HEK293 (cell line): Measurements from ENCODE around the gene CLEC16A.

Experiments used
- CTCF ChIA-PET: fragments of 350-600 bp; formaldehyde crosslinking; extraction: SDS; loops from one replicate; lab custom pipeline; 2021; ENCODE audit warnings: antibody characterized with exemption; lab: Yijun Ruan, JAX
- POLR2A ChIA-PET: fragments of 300-600 bp; formaldehyde crosslinking; extraction: SDS; loops from one replicate; lab custom pipeline; 2020; ENCODE audit warnings: antibody characterized with exemption, inconsistent platforms; lab: Yijun Ruan, JAX
- H3K27ac ChIP-seq: fragments of 200-500 bp; sonication (Bioruptor generic); 2 replicates; pipeline ENCODE4 v1.5.1; 2014; ENCODE audit warnings: low read depth, low read length, control low read depth, inconsistent platforms; ENCODE audit errors: extremely low read depth
- H3K36me3 ChIP-seq, 2 experiments: fragments of 200-500 bp in 1 of 2; sonication (Bioruptor generic) in 1 of 2; 1 replicate in 1 of 2; 2 replicates in 1 of 2; pipeline ENCODE4 v1.5.1; 2014 to 2017; ENCODE audit warnings: inconsistent platforms in 2 of 2, low read length in 2 of 2; ENCODE audit not compliant: control insufficient read depth in 2 of 2, insufficient read depth in 1 of 2
- H3K4me1 ChIP-seq: fragments of 200-500 bp; sonication (Bioruptor generic); 2 replicates; pipeline ENCODE4 v1.5.1; 2014; ENCODE audit warnings: mild to moderate bottlenecking, low read length, inconsistent platforms; ENCODE audit not compliant: control insufficient read depth, insufficient read depth
- H3K4me3 ChIP-seq: 2 replicates; pipeline ENCODE4 v1.5.1; 2011; ENCODE audit warnings: low read depth, mild to moderate bottlenecking, control low read depth, low read length, moderate library complexity
- H3K9me3 ChIP-seq: fragments of 200-500 bp; sonication (Bioruptor generic); 2 replicates; pipeline ENCODE4 v1.5.1; 2014; ENCODE audit warnings: low read depth, low read length, inconsistent platforms; ENCODE audit not compliant: control insufficient read depth, insufficient read depth
- BCL11A ChIP-seq: fragments of 450-650 bp; formaldehyde crosslinking; IDR thresholded peaks from 2 replicates; pipeline ENCODE4 v1.5.1; 2016; ENCODE audit warnings: low read depth, missing biosample characterization, missing genetic modification characterization
- KLF1 ChIP-seq: fragments of 450-650 bp; formaldehyde crosslinking; IDR thresholded peaks from 2 replicates; pipeline ENCODE4 v1.5.1; 2016; ENCODE audit warnings: missing biosample characterization, missing genetic modification characterization
- KLF17 ChIP-seq: fragments of 450-650 bp; formaldehyde crosslinking; IDR thresholded peaks from 2 replicates; pipeline ENCODE4 v1.5.1; 2016; ENCODE audit warnings: missing biosample characterization, missing genetic modification characterization
- MEIS1 ChIP-seq: sonication (generic); formaldehyde crosslinking; IDR thresholded peaks from 2 replicates; pipeline ENCODE4 v1.8.1; 2022; ENCODE audit warnings: missing genetic modification reagents, mild to moderate bottlenecking, borderline replicate concordance
- OSR2 ChIP-seq: fragments of 450-650 bp; formaldehyde crosslinking; IDR thresholded peaks from 2 replicates; pipeline ENCODE4 v1.5.1; 2016; ENCODE audit warnings: missing biosample characterization, missing genetic modification characterization
- PRDM4 ChIP-seq: fragments of 450-650 bp; formaldehyde crosslinking; IDR thresholded peaks from 2 replicates; pipeline ENCODE4 v1.5.1; 2017; ENCODE audit warnings: missing biosample characterization, missing genetic modification characterization
- SP7 ChIP-seq: fragments of 450-650 bp; formaldehyde crosslinking; IDR thresholded peaks from 2 replicates; pipeline ENCODE4 v1.5.1; 2016; ENCODE audit warnings: missing biosample characterization, missing genetic modification characterization
- WT1 ChIP-seq: fragments of 450-650 bp; formaldehyde crosslinking; IDR thresholded peaks from 2 replicates; pipeline ENCODE4 v1.5.1; 2016; ENCODE audit warnings: missing biosample characterization, missing genetic modification characterization
- ZIC2 ChIP-seq: fragments of 450-650 bp; formaldehyde crosslinking; IDR thresholded peaks from 2 replicates; pipeline ENCODE4 v1.5.1; 2016; ENCODE audit warnings: missing biosample characterization, missing genetic modification characterization
- ZNF585B ChIP-seq: fragments of 450-650 bp; formaldehyde crosslinking; IDR thresholded peaks from 2 replicates; pipeline ENCODE4 v1.5.1; 2016; ENCODE audit warnings: missing biosample characterization, missing genetic modification characterization
- ZNF600 ChIP-seq: fragments of 450-650 bp; formaldehyde crosslinking; IDR thresholded peaks from 2 replicates; pipeline ENCODE4 v1.5.1; 2016; ENCODE audit warnings: missing biosample characterization, missing genetic modification characterization
- ZNF626 ChIP-seq: fragments of 450-650 bp; sonication (Bioruptor Pico); formaldehyde crosslinking; IDR thresholded peaks from 2 replicates; pipeline ENCODE4 v1.5.1; 2018; ENCODE audit warnings: missing biosample characterization, missing genetic modification characterization, inconsistent platforms
- ZNF629 ChIP-seq: fragments of 450-650 bp; formaldehyde crosslinking; IDR thresholded peaks from 2 replicates; pipeline ENCODE4 v1.5.1; 2017; ENCODE audit warnings: missing biosample characterization, missing genetic modification characterization

CLEC16A gene

GRCh38 chr16:11078812-11079459, 134.6 kb downstream of the CLEC16A start:
- H3K27ac ChIP-seq = no peak overlapping the region
- no peak overlapping the region for H3K4me3 ChIP-seq
- ChIA-PET CTCF (no interaction called here), POLR2A (interaction anchor here (1.5 kb wide), 1 partner anchor 177 kb away, joined by 6 read pairs; the partner anchor contains the start of gene SOCS1)
- no peaks in the 10 kb centered on the region for H3K9me3 ChIP-seq
- H3K4me1 ChIP-seq = no peaks in the 10 kb centered on the region
- peaks cover 0 to 3% of the 10 kb centered on the region in 2 experiments; a peak in 1 of 3 replicates for H3K36me3 ChIP-seq
- TF ChIP-seq KLF17 (tag by site-specific recombination) (no peak), ZNF626 (tag by site-specific recombination) (no peak), ZNF600 (tag by site-specific recombination) (peak; percentile 61), WT1 (tag by site-specific recombination) (no peak), OSR2 (tag by site-specific recombination) (no peak), BCL11A (no peak), PRDM4 (tag by site-specific recombination) (peak; percentile 86)

- Histone ChIP-seq H3K36me3 (peaks cover 0 to 3% of the 10 kb centered on the region in 2 experiments; a peak in 1 of 3 replicates), H3K4me3 (no peak overlapping the region), H3K4me1 (no peaks in the 10 kb centered on the region; the same call in 1 of the 2 replicates), H3K27ac (no peak overlapping the region), H3K9me3 (no peaks in the 10 kb centered on the region)
- CTCF ChIA-PET = no interaction called here
- POLR2A ChIA-PET = interaction anchor here (1.5 kb wide), 1 partner anchor 176 kb away, joined by 6 read pairs; the partner anchor contains the start of gene SOCS1
- TF ChIP-seq SP7 (tag by site-specific recombination) (no peak), ZIC2 (peak; percentile 30; the same call in 1 of the 2 replicates)
Measured at GRCh38 chr16:11079652-11080187, 135.4 kb downstream of the CLEC16A start.

GRCh38 chr16:11080327-11080967, 136.1 kb downstream of the CLEC16A start:
- TF ChIP-seq ZNF585B (no peak), SP7 (tag by site-specific recombination) (no peak), MEIS1 (CRISPR knock-in tag) (no peak), KLF1 (tag by site-specific recombination) (no peak), ZNF629 (tag by site-specific recombination) (no peak)
- Histone ChIP-seq H3K36me3 (peaks cover 0 to 3% of the 10 kb centered on the region in 2 experiments; a peak in 1 of 3 replicates), H3K27ac (no peak overlapping the region), H3K4me1 (no peaks in the 10 kb centered on the region; the same call in 1 of the 2 replicates), H3K4me3 (no peak overlapping the region), H3K9me3 (no peaks in the 10 kb centered on the region)
- ChIA-PET POLR2A (no interaction called here), CTCF (no interaction called here)
